ENCODE measurements around the gene SCD5. TPM values are rescaled to one million over a fixed set of nuclear protein-coding genes. Genes with fewer than 3 reads are reported as not detected.

Gene SCD5
- total and polyA plus RNA-seq, 2 of the 8 experiments (the other 6 are each of a cell fraction or from before 2014, with no cell fraction given) = 0.92 to 1.2 TPM

- CTCF ChIA-PET (ENCODE audit: partially characterized antibody) = interaction anchor here (0.6 to 4.6 kb wide), 11 partner anchors 17 to 194 kb away, joined by 3 to 39 read pairs (median 4); no protein-coding TSS in a partner anchor
- FAIRE-seq = no peak
- peaks cover 0 to 4% (median 0%) of the 10 kb centered on the region in 4 experiments; a peak in 1 of 7 replicates for H3K4me1 ChIP-seq (replicated peaks in 1 of 4; ENCODE audit: control insufficient read depth in 3 of 4, insufficient read depth in 4 of 4, low read length in 3 of 4)
- no peak for TF ChIP-seq MAFK (IDR thresholded peaks at IDR 0.05; ENCODE audit: low read depth, low read length)
- no peak for TF ChIP-seq BCL11A (IDR thresholded peaks at IDR 0.05; ENCODE audit: low read depth in 2 of 2, low read length in 2 of 2)
- no peak for TF ChIP-seq TBP (IDR thresholded peaks at IDR 0.05; ENCODE audit: low read depth, low read length)
- no peak for TF ChIP-seq SP4 (IDR thresholded peaks at IDR 0.05; ENCODE audit: low read length)
- TF ChIP-seq CTCF (IDR thresholded peaks at IDR 0.05; ENCODE audit: control extremely low read depth in 1 of 3, insufficient read depth in 1 of 3, low read depth in 1 of 3, low read length in 3 of 3) = no peak
- no peak for TF ChIP-seq POU5F1 (IDR thresholded peaks at IDR 0.05; ENCODE audit: low read depth, low read length)
- TF ChIP-seq TEAD4 (IDR thresholded peaks at IDR 0.05; ENCODE audit: low read depth, low read length) = no peak
- no peak for TF ChIP-seq HDAC2 (IDR thresholded peaks at IDR 0.05; ENCODE audit: borderline replicate concordance in 1 of 2, low read depth in 2 of 2, low read length in 2 of 2)
- no peak for TF ChIP-seq CEBPB (IDR thresholded peaks at IDR 0.05; ENCODE audit: low read depth, low read length)
- no peak for TF ChIP-seq POLR2AphosphoS5 (IDR thresholded peaks at IDR 0.05; ENCODE audit: low read depth, low read length)
Measured at GRCh38 chr4:82601242-82602015, 197.2 kb downstream of the SCD5 start.

More at GRCh38 chr4:82601242-82602015, 197.2 kb downstream of the SCD5 start:
- Histone ChIP-seq H2BK12ac (ENCODE audit: low read depth, low read length) (no peak overlapping the region), H3K79me1 (ENCODE audit: low read depth, low read length) (0 out of 2 replicates have a peak, but pooled peaks cover 2% of the 10 kb centered on the region), H2AK5ac (ENCODE audit: low read depth, low read length) (no peak overlapping the region), H3K23ac (ENCODE audit: insufficient read length) (no peak overlapping the region), H4K5ac (ENCODE audit: insufficient read length, low read depth, low read length) (no peak overlapping the region), H3K36me3 (ENCODE audit: control insufficient read depth in 2 of 4, insufficient read depth in 4 of 4, low read length in 3 of 4) (no peaks in the 10 kb centered on the region), H4K20me1 (replicated peaks in 1 of 2; ENCODE audit: control insufficient read depth in 1 of 2, insufficient read depth in 2 of 2, low read length in 2 of 2) (peaks cover 0 to 2% of the 10 kb centered on the region in 2 experiments), H3K14ac (ENCODE audit: insufficient read length) (no peak overlapping the region), H4K91ac (replicated peaks; ENCODE audit: insufficient read length, low read length) (no peak overlapping the region), H3K4me2 (ENCODE audit: insufficient read depth in 1 of 2, low read depth in 2 of 2, low read length in 2 of 2) (no peak overlapping the region), H3K9ac (replicated peaks in 1 of 4; ENCODE audit: extremely low read depth in 1 of 4, low read depth in 3 of 4, low read length in 3 of 4) (no peak overlapping the region), H3K4me3 (ENCODE audit: extremely low read depth in 1 of 4, insufficient read depth in 2 of 4, low read depth in 3 of 4, low read length in 4 of 4) (no peak overlapping the region), H3K4ac (replicated peaks; ENCODE audit: insufficient read length, low read depth, low read length) (no peak overlapping the region), H3K23me2 (ENCODE audit: low read depth, low read length) (no peaks in the 10 kb centered on the region), H2BK20ac (ENCODE audit: low read length) (no peak overlapping the region), H3K9me3 (ENCODE audit: insufficient read depth in 2 of 2, low read depth in 1 of 2, low read length in 1 of 2) (no peaks in the 10 kb centered on the region), H2BK120ac (replicated peaks; ENCODE audit: low read depth, low read length) (no peak overlapping the region), H4K8ac (ENCODE audit: extremely low read depth, insufficient read depth, low read length) (no peak overlapping the region), H3K27me3 (replicated peaks in 1 of 4; ENCODE audit: control insufficient read depth in 3 of 4, extremely low read depth in 1 of 4, insufficient read depth in 3 of 4, low read length in 3 of 4) (no peaks in the 10 kb centered on the region), H2BK15ac (ENCODE audit: low read length) (no peak overlapping the region), H2BK5ac (ENCODE audit: low read depth, low read length) (no peak overlapping the region), H3K56ac (replicated peaks; ENCODE audit: insufficient read length, low read depth, low read length) (no peak overlapping the region), H2AFZ (ENCODE audit: low read length) (no peak overlapping the region), H3K79me2 (ENCODE audit: control insufficient read depth in 1 of 2, insufficient read depth in 2 of 2, low read length in 2 of 2) (no peaks in the 10 kb centered on the region), H3K18ac (ENCODE audit: extremely low read depth, low read length) (no peak overlapping the region), H3K27ac (ENCODE audit: low read depth, low read length) (no peak overlapping the region)
- POLR2A ChIA-PET (ENCODE audit: partially characterized antibody) = interaction anchor here (0.9 kb wide), 1 partner anchor 11 kb away, joined by 3 read pairs; no protein-coding TSS in a partner anchor
- 87% methylated on average over 9 of the region's 9 CpGs; no CpG with 5 or more reads in 1 of the 2 experiments for WGBS, 2 experiments (ENCODE audit: extremely low coverage in 1 of 2, insufficient coverage in 1 of 2, insufficient read length in 1 of 2, insufficient replicate concordance in 2 of 2, low coverage in 1 of 2, low lambda C conversion rate in 2 of 2, missing lambda C conversion rate in 1 of 2)
- DNase-seq (ENCODE audit: low read depth in 1 of 2, low spot score in 2 of 2) = no peak
